HG02623 (cell line): ENCODE results near the gene CDC42EP4.
"Not testable (repeated sequence)": the region's sequence is repeated elsewhere in the genome, so short reads cannot be mapped to it uniquely, and the experiment has no call there.

ENCODE experiments used
- ATAC-seq: cut with Tn5 transposase; IDR thresholded peaks from one replicate; pipeline ENCODE4 v1.9.1; 2021; ENCODE audit warnings: moderate library complexity; ENCODE audit not compliant: unreplicated experiment

Gene CDC42EP4

GRCh38 chr17:73283250-73283649 is 28.6 kb downstream of the CDC42EP4 start:
- ATAC-seq, result no peak

DNA sequence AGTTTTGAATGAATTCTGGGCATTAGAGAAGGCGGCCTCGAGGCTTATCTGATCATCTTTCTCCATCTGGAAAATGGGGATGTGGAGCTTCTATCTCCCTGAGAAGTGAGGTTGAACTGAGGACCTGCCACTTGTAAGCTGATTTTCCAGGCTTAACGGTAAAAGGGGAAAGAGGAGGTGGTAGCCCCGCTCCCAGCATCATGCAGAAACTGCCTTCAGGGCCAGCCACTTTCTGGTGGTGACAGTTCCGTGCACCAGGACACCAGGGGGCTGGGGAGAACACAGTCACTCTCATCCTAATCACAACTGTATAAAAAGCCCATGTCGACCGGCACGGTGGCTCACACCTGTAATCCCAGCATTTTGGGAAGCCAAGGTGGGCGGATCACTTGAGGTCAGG is 29.2 kb downstream of the CDC42EP4 start:
- ATAC-seq, result no peak

GRCh38 chr17:73281928-73282327 is 29.9 kb downstream of the CDC42EP4 start:
- ATAC-seq, result peak; percentile 93

DNA sequence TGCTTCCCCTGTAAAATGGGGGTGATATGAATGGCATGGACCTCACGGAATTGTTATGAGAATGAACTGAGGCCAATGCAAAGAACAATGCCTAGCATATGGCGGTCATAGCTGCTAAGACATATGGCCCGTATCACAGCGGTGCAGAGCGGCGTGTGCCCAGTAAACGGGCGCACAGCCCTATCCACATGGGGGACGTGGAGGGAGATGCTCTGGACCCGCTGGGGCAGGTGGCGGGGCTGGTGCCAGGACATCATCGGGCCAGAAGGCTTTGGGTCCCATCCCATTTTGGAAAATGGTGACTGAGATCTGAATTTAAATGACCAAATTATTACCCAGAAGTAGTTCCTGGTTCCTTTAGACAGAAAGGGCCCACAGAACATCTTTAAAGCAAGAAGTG is 31.6 kb downstream of the CDC42EP4 start:
- no peak for ATAC-seq

DNA sequence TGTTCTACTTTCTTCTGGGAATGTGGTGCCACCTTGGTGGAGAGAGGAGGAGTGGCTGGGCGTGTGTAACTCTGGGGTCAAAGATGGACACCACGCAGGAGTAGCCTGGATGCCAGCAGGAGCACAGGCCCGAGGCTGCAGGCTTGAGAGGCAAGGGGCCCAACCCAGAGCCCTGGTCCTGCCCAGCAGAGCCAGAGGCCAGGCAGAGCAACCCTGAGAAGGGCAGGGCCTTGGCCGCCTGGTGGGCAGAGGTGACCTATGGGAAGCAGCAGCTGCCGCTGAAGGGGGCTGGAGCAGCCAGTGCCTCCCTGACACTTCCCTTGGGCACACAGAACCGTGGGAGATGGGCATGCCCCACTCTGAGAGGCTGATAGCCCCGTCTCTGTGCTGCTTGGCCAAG is 32.1 kb downstream of the CDC42EP4 start:
- ATAC-seq, result no peak

- ATAC-seq, result no peak
These were observed 33.0 kb downstream of the CDC42EP4 start for GRCh38 chr17:73278465-73279453.

- no peak for ATAC-seq
These were observed 33.7 kb downstream of the CDC42EP4 start for GRCh38 chr17:73278049-73278464.

DNA sequence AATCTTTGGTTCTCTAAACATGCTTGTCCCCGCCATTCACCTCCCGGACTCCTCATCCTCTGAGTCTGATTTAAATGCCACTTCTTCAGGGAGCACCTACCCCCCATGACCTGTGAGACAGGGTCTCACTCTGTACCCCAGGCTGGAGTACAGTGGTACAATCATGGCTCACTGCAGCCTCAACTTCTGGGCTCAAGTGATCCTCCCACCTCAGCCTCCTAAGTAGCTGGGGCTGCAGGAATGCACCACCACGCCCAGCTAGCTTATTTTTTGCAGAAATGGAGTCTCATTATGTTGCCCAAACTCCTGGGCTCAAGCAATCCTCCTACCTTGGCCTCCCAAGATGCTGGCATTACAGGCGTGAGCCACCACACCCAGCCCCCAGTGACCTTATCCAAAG is 37.3 kb downstream of the CDC42EP4 start:
- no peak for ATAC-seq

- no peak for ATAC-seq
These were observed 38.9 kb downstream of the CDC42EP4 start for GRCh38 chr17:73272906-73273218.

GRCh38 chr17:73271072-73271471 is 40.7 kb downstream of the CDC42EP4 start:
- peak; percentile 85 for ATAC-seq

DNA sequence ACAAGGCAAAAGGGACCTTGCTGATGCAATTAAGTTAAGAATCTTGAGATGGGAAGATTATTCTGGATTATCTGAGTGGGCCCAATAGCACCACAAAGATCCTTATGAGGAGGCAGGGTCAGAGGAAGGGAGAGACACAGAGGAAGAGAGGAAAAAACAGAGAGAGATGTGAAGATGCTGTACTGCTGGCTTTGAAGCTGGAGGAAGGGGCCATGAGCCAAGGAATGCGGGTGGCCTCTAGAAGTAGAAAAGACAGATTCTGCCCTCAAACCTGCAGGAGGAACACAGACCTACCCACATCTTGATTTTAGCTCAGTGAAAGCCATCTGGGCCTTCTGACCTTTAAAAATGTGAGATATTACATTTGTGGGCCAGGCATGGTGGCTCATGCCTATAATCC is 42.0 kb downstream of the CDC42EP4 start:
- no peak for ATAC-seq

GRCh38 chr17:73269329-73269615 is 42.5 kb downstream of the CDC42EP4 start:
- no peak for ATAC-seq

- no peak for ATAC-seq
These were observed 43.0 kb downstream of the CDC42EP4 start for GRCh38 chr17:73268582-73269328.

DNA sequence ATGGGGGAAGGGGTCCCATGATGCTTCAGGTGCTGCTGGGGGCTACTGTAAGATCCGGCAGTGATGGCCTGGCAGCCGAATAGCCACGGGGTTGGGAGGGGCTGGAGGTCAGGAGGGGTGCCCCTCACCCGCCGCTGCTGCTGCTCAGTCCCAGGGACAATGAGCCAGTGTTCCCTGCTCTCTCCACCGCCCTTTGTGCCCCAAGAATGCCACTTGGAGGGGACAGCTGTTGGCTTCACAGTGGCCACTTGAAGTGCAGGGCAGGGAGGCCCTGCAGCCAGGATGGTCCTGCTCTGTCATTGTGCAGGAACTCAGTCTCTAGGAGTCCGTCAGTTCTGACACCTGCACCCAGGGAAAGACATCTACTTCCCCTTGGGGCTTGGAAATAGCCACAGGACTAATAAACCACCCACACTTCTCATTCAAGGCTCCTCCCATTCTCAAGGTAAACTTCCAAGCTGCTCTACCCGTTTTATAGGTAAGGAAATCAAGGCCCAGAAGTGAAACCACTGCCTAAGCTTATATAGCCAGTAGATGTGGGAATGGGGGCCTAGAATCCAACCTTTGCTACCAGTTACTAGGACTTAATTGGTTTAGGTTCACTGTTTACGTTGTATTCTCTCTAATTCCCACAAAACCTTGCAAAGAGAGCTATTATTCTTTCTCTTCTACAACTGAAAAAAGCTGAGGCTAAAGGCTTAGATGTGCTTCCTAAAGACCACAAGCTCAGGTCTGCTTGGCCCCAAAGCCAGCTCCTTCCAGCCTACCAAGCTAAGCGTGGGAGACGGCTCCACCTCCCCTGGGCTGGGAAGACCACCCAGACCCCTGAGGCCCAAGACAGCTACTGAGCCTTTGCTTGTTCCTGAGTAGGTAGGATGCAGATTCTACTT is 43.9 kb downstream of the CDC42EP4 start:
- ATAC-seq, result no peak

- ATAC-seq, result no peak
These were observed 45.0 kb downstream of the CDC42EP4 start for GRCh38 chr17:73266796-73267195.

- ATAC-seq, result no peak
These were observed 45.9 kb downstream of the CDC42EP4 start for GRCh38 chr17:73265646-73266640.

DNA sequence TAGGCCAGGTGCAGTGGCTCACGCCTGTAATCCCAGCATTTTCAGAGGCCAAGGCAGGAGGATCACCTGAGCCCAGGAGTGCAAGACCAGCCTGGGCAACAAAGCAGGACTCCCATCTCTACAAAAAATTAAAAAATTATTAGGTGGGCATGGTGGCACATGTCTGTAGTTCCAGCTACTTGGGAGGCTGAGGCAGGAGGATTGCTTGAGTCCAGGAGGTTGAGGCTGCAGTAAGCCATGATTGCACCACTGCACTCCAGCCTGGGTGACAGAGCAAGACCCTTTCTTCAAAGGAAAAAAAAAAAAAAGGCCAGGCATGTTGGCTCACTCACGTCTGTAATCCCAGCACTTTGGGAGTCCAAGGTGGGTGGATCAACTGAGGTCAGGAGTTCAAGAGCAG is 47.4 kb downstream of the CDC42EP4 start:
- not testable (repeated sequence) for ATAC-seq

DNA sequence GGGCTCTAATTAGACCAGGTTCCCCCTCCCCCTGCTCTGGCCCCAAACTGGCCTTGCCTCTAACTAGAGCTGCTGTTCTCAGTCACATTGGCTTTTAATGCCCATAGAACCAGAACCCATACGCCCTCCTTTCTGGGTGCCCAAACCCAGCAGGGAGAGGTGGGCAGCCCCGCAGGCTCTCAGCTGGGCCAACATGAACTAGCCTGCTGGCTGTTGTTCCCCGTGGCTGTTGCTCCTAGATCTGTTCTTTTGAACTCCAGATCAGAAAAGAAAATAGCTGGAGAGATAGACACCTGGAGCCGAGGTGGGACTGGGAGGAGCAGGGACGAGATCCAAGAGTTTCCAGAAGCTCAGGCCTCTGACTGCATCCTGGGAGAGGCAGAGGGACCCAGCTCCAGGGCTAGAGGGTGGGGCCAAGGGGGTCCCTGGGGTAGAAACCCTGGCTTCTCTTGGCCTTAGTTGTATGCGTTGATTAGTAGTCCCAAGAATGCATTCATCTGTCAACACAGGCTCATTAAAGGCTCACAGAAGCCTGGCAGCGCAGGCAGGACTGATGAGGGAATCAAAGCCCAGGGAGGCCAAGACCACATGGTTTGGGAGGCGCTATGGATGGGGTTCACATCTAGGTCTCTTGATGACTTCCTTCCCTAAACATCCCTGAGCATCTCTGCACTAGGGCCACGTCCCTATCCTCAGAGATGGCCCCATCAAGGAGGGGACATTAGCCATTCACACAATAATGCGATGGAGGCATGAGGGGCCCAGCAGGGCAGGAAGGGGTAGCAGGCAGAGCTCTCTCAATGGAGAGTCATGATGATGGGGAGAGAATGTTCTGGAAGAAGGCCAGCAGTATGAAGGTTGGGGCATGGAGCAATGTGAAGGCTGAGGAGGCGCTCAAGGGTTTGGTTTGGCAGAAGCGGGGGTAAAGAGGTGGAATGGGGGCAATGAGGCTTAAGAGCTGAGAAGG is 48.8 kb downstream of the CDC42EP4 start:
- no peak for ATAC-seq
